Neural cell (in vitro differentiated cells): ENCODE results near the gene CPOX. TPM values are rescaled to one million over a fixed set of nuclear protein-coding genes. Genes with fewer than 3 reads are reported as not detected.

Source experiments
- H2AFZ ChIP-seq: fragments of 200-600, 300-800 bp; sonication (generic), shearing (Covaris generic); 2 replicates; pipeline ENCODE4 v1.6.0; 2014; ENCODE audit warnings: low read depth, mild to moderate bottlenecking, antibody characterized with exemption, low read length, moderate library complexity
- H3F3A ChIP-seq: fragments of 200-600 bp; shearing (Covaris generic); 2 replicates; pipeline ENCODE4 v1.6.1; 2016; ENCODE audit warnings: mild to moderate bottlenecking, moderate library complexity, mixed read lengths, antibody characterized with exemption, low read length; ENCODE audit not compliant: insufficient read depth, poor library complexity, severe bottlenecking
- H3K27ac ChIP-seq: fragments of 200-600, 300-800 bp; sonication (generic), shearing (Covaris generic); 2 replicates; pipeline ENCODE4 v1.5.1; 2014; ENCODE audit warnings: mild to moderate bottlenecking, low read length, moderate library complexity
- H3K27me3 ChIP-seq: fragments of 300-800, 200-600 bp; sonication (generic), shearing (Covaris generic); 2 replicates; pipeline ENCODE4 v1.6.0; 2014; ENCODE audit warnings: mild to moderate bottlenecking, low read depth, low read length, moderate library complexity; ENCODE audit not compliant: insufficient read depth
- H3K36me3 ChIP-seq: fragments of 300-800, 200-600 bp; sonication (generic), shearing (Covaris generic); 2 replicates; pipeline ENCODE4 v1.5.1; 2014; ENCODE audit warnings: mild to moderate bottlenecking, antibody characterized with exemption, low read length, moderate library complexity; ENCODE audit not compliant: insufficient read depth
- H3K4me2 ChIP-seq: fragments of 300-800, 200-600 bp; sonication (generic), shearing (Covaris generic); 2 replicates; pipeline ENCODE4 v1.6.0; 2014; ENCODE audit warnings: mild to moderate bottlenecking, low read length
- H3K4me3 ChIP-seq: fragments of 300-800, 200-600 bp; sonication (generic), shearing (Covaris generic); 2 replicates; pipeline ENCODE4 v1.5.1; 2014; ENCODE audit warnings: mild to moderate bottlenecking, low read length, moderate library complexity
- H3K79me2 ChIP-seq: fragments of 200-600 bp; shearing (Covaris generic); replicated peaks from 2 replicates; pipeline ENCODE4 v1.6.0; 2014; ENCODE audit warnings: mild to moderate bottlenecking, low read length, moderate library complexity; ENCODE audit not compliant: insufficient read depth
- H3K9ac ChIP-seq: fragments of 300-800, 200-600 bp; sonication (generic), shearing (Covaris generic); 2 replicates; pipeline ENCODE4 v1.6.1; 2016; ENCODE audit warnings: mild to moderate bottlenecking, low read length, mixed read lengths
- H3K9me2 ChIP-seq: fragments of 200-600 bp; shearing (Covaris generic); 2 replicates; pipeline ENCODE4 v1.6.1; 2016; ENCODE audit warnings: mild to moderate bottlenecking, low read length, mixed read lengths; ENCODE audit not compliant: insufficient read depth
- H3K9me3 ChIP-seq: fragments of 200-600, 300-800 bp; sonication (generic), shearing (Covaris generic); 2 replicates; pipeline ENCODE4 v1.6.1; 2016; ENCODE audit warnings: mild to moderate bottlenecking, mixed run types, low read length, moderate library complexity, mixed read lengths
- H4K20me1 ChIP-seq: fragments of 200-600 bp; shearing (Covaris generic); 2 replicates; pipeline ENCODE4 v1.6.1; 2016; ENCODE audit warnings: mild to moderate bottlenecking, mixed run types; ENCODE audit not compliant: insufficient read depth
- MXI1 ChIP-seq: fragments of 450-650 bp; conservative IDR thresholded peaks from 2 replicates; pipeline ENCODE4 v1.6.1; 2014; ENCODE audit warnings: antibody characterized with exemption, mild to moderate bottlenecking; ENCODE audit not compliant: poor library complexity, severe bottlenecking
- POLR2AphosphoS5 ChIP-seq: IDR thresholded peaks from 2 replicates; pipeline ENCODE4 v1.6.1; 2012
- RAD21 ChIP-seq: fragments of 450-650 bp; conservative IDR thresholded peaks from 2 replicates; pipeline ENCODE4 v1.6.1; 2014; ENCODE audit warnings: antibody characterized with exemption, mild to moderate bottlenecking, moderate library complexity
- SMC3 ChIP-seq: fragments of 450-650 bp; conservative IDR thresholded peaks from 2 replicates; pipeline ENCODE4 v1.6.1; 2014; ENCODE audit warnings: antibody characterized with exemption, mild to moderate bottlenecking, moderate library complexity; ENCODE audit not compliant: poor library complexity
- TAF1 ChIP-seq: IDR thresholded peaks from 2 replicates; pipeline ENCODE4 v1.6.1; 2012; ENCODE audit warnings: low read depth
- polyA plus RNA-seq: library from polyadenylated mRNA; depleted of rRNA; stranded (reverse); fragments of >200 nt; gene quantifications from 2 replicates; pipeline ENCODE4 v1.2.3, GENCODE V29; 2014
- TF ChIP-seq, protein P1 (sequence below): fragments of 450-650 bp; IDR thresholded peaks from 2 replicates; pipeline ENCODE4 v1.5.1; 2014; ENCODE audit warnings: antibody characterized with exemption, mild to moderate bottlenecking, moderate library complexity; ENCODE audit not compliant: poor library complexity, severe bottlenecking
- TF ChIP-seq, protein P2 (sequence below): IDR thresholded peaks from 2 replicates; pipeline ENCODE4 v1.6.1; 2012; ENCODE audit warnings: borderline replicate concordance

CPOX gene
- polyA plus RNA-seq, 1 donor from 2014 or later: 37.4 TPM

DNA sequence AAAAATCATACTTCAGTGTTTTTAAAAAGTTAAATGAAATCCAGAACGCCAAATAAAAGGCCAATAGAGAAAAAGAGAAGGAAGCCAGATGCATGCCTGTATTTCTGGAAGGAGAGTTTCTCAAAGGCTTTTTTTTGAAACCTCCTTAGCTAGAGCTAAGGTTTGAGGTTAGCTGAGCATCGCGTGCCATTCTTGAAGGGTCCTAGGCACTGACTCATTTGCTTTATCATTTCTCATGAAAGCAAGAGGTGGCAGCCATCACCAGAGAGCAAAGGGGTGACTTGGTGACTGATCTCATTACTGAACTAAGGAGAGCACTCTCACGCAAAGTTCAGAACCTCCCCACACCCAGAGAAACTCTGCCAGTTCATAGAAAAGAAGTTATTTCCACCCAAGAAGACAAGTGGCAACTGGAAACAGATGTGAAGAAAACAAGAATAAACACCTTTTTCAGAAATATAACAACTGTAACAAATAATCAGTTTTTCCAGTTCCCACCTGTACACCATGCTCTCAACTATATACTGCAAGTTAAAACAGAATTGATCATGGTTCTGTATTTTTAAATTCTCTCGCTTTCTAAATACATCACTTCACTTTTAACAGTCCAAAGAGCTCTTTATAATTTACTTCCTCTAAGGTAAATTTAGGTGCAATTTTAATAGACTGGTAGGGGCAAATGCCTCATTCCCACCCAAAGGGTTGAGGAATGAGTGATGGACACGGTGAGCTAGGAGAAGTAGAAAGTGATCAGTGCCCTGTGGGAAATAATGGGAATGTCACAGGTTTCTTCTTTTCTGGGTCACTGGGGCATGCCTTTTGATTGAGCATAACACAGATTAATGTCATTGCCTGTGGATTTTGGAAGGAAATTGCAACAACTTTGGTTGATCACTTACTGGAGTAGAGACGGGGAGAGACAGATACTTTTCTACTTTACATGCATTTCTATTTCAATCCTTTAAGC is 37.0 kb downstream of the CPOX start:
- no peaks in the 10 kb centered on the region for H3K9me2 ChIP-seq
- H3F3A ChIP-seq: no peaks in the 10 kb centered on the region
- no peaks in the 10 kb centered on the region for H3K79me2 ChIP-seq
- no peak overlapping the region for H3K4me2 ChIP-seq
- no peak overlapping the region for H3K27ac ChIP-seq
- no peaks in the 10 kb centered on the region for H3K9me3 ChIP-seq
- H3K27me3 ChIP-seq: no peaks in the 10 kb centered on the region
- TF ChIP-seq TAF1 (no peak), SMC3 (no peak)
- TF ChIP-seq, protein P1, sequence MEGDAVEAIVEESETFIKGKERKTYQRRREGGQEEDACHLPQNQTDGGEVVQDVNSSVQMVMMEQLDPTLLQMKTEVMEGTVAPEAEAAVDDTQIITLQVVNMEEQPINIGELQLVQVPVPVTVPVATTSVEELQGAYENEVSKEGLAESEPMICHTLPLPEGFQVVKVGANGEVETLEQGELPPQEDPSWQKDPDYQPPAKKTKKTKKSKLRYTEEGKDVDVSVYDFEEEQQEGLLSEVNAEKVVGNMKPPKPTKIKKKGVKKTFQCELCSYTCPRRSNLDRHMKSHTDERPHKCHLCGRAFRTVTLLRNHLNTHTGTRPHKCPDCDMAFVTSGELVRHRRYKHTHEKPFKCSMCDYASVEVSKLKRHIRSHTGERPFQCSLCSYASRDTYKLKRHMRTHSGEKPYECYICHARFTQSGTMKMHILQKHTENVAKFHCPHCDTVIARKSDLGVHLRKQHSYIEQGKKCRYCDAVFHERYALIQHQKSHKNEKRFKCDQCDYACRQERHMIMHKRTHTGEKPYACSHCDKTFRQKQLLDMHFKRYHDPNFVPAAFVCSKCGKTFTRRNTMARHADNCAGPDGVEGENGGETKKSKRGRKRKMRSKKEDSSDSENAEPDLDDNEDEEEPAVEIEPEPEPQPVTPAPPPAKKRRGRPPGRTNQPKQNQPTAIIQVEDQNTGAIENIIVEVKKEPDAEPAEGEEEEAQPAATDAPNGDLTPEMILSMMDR: no peak
- TF ChIP-seq, protein P2, sequence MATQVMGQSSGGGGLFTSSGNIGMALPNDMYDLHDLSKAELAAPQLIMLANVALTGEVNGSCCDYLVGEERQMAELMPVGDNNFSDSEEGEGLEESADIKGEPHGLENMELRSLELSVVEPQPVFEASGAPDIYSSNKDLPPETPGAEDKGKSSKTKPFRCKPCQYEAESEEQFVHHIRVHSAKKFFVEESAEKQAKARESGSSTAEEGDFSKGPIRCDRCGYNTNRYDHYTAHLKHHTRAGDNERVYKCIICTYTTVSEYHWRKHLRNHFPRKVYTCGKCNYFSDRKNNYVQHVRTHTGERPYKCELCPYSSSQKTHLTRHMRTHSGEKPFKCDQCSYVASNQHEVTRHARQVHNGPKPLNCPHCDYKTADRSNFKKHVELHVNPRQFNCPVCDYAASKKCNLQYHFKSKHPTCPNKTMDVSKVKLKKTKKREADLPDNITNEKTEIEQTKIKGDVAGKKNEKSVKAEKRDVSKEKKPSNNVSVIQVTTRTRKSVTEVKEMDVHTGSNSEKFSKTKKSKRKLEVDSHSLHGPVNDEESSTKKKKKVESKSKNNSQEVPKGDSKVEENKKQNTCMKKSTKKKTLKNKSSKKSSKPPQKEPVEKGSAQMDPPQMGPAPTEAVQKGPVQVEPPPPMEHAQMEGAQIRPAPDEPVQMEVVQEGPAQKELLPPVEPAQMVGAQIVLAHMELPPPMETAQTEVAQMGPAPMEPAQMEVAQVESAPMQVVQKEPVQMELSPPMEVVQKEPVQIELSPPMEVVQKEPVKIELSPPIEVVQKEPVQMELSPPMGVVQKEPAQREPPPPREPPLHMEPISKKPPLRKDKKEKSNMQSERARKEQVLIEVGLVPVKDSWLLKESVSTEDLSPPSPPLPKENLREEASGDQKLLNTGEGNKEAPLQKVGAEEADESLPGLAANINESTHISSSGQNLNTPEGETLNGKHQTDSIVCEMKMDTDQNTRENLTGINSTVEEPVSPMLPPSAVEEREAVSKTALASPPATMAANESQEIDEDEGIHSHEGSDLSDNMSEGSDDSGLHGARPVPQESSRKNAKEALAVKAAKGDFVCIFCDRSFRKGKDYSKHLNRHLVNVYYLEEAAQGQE: no peak
- no peak overlapping the region for H3K4me3 ChIP-seq
- no peaks in the 10 kb centered on the region for H4K20me1 ChIP-seq
- no peaks in the 10 kb centered on the region for H3K36me3 ChIP-seq
- no peak overlapping the region for H2AFZ ChIP-seq
- no peak overlapping the region for H3K9ac ChIP-seq

DNA sequence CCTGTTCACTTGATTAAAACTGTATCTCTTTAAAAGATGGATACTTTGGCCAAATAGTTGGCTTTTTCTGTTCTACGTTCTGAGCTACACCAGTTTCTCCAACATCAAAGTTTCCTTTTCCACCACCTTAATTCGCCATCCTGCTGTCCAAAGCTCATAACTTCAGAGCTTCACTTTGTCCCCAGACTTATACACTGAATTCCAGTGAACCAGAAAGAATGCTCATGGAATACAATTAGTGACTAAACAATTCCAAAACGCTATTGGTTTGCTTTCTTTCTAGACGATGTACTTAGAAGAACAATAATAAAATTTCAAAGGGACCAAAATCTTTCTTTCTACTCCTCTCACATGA is 38.4 kb downstream of the CPOX start:
- no peak overlapping the region for H3K9ac ChIP-seq
- H3K9me2 ChIP-seq: no peaks in the 10 kb centered on the region
- no peak overlapping the region for H2AFZ ChIP-seq
- H3K36me3 ChIP-seq: no peaks in the 10 kb centered on the region
- no peaks in the 10 kb centered on the region for H3K79me2 ChIP-seq
- no peaks in the 10 kb centered on the region for H3K9me3 ChIP-seq
- H3K27ac ChIP-seq: no peak overlapping the region
- H3K4me2 ChIP-seq: no peak overlapping the region
- no peaks in the 10 kb centered on the region for H3K27me3 ChIP-seq
- H4K20me1 ChIP-seq: no peaks in the 10 kb centered on the region
- H3K4me3 ChIP-seq: no peak overlapping the region
- TF ChIP-seq, protein P2: no peak
- TF ChIP-seq, protein P1: no peak
- TF ChIP-seq POLR2AphosphoS5: no peak
- TF ChIP-seq TAF1: no peak
- no peak for TF ChIP-seq SMC3
- no peak for TF ChIP-seq MXI1
- TF ChIP-seq RAD21: no peak
- no peaks in the 10 kb centered on the region for H3F3A ChIP-seq
